CD4-positive, CD25-positive, alpha-beta regulatory T cell (primary cell): ENCODE results near the gene PMFBP1. TPM values are rescaled to one million over a fixed set of nuclear protein-coding genes. Genes with fewer than 3 reads are reported as not detected.

Experiments used
- ATAC-seq, 2 donors: fragments of 150-1000 bp; cut with Tn5 transposase; one replicate each; pipeline ENCODE4 v1.10.0; 2021; ENCODE audit warnings: low read depth in 2 of 2, moderate number of reproducible peaks in 2 of 2, moderate library complexity in 1 of 2
- DNase-seq, 3 donors: peaks; one replicate each; pipeline versions ENCODE4 v3.0.0 to v3.0.0-alpha.2; 2012 to 2022; ENCODE audit warnings: mixed read lengths in 1 of 3
- H3K27ac ChIP-seq: one replicate; pipeline ENCODE4 v1.7.0; 2013; ENCODE audit warnings: mild to moderate bottlenecking, low read length; ENCODE audit not compliant: insufficient read depth, poor library complexity, severe bottlenecking
- H3K27me3 ChIP-seq: one replicate; pipeline ENCODE4 v1.7.0; 2013; ENCODE audit warnings: low read length; ENCODE audit not compliant: control insufficient read depth, insufficient read depth
- H3K36me3 ChIP-seq: one replicate; pipeline ENCODE4 v1.7.0; 2013; ENCODE audit warnings: mild to moderate bottlenecking, low read length, moderate library complexity; ENCODE audit not compliant: control insufficient read depth, insufficient read depth
- H3K4me1 ChIP-seq: 2 replicates; pipeline ENCODE4 v1.7.0; 2013; ENCODE audit warnings: mild to moderate bottlenecking, low read length; ENCODE audit not compliant: insufficient read depth, control insufficient read depth, poor library complexity, severe bottlenecking
- H3K4me3 ChIP-seq: one replicate; pipeline ENCODE4 v1.7.0; 2013; ENCODE audit warnings: low read depth, mild to moderate bottlenecking, low read length, moderate library complexity
- H3K9me3 ChIP-seq, 2 experiments: 1 replicate in 1 of 2; 2 replicates in 1 of 2; pipeline ENCODE4 v1.7.0; 2013; ENCODE audit warnings: low read length in 2 of 2, mild to moderate bottlenecking in 1 of 2, moderate library complexity in 1 of 2; ENCODE audit not compliant: control insufficient read depth in 2 of 2
- H3K27ac Mint-ChIP-seq, 3 donors: one replicate each; pipeline ENCODE4 v1.8.0; 2020 to 2022; ENCODE audit warnings: mild to moderate bottlenecking in 3 of 3, mixed read lengths in 3 of 3, moderate library complexity in 2 of 3
- H3K27me3 Mint-ChIP-seq: one replicate; pipeline ENCODE4 v1.8.0; 2022; ENCODE audit warnings: mild to moderate bottlenecking, mixed read lengths
- H3K36me3 Mint-ChIP-seq: one replicate; pipeline ENCODE4 v1.8.0; 2020; ENCODE audit warnings: mixed read lengths
- H3K4me1 Mint-ChIP-seq, 4 donors: one replicate each; pipeline ENCODE4 v1.8.0; 2020 to 2022; ENCODE audit warnings: mixed read lengths in 4 of 4, mild to moderate bottlenecking in 1 of 4
- H3K4me3 Mint-ChIP-seq, 4 donors: one replicate each; pipeline ENCODE4 v1.8.0; 2020 to 2022; ENCODE audit warnings: mild to moderate bottlenecking in 4 of 4, mixed read lengths in 4 of 4, moderate library complexity in 3 of 4
- H3K9me3 Mint-ChIP-seq, 7 donors: one replicate each; pipeline ENCODE4 v1.8.0; 2020 to 2022; ENCODE audit warnings: mixed read lengths in 7 of 7, mild to moderate bottlenecking in 3 of 7, moderate library complexity in 2 of 7
- polyA plus RNA-seq, 4 donors: library from polyadenylated mRNA; unstranded; fragments of 300-500 nt; fragmentation: Illumina TruSeq; gene quantifications; one replicate each; pipeline ENCODE4 v1.2.3, GENCODE V29; 2021
- total RNA-seq: library from RNA; stranded (reverse); gene quantifications from one replicate; pipeline ENCODE4 v1.2.3, GENCODE V29; 2022

PMFBP1 gene
- total and polyA plus RNA-seq, 5 donors from 2014 or later = 2.0 TPM; not detected in 4

GRCh38 chr16:72198771-72199201, 26.8 kb upstream of the PMFBP1 start:
- Histone ChIP-seq H3K4me1 (no peaks in the 10 kb centered on the region), H3K36me3 (no peaks in the 10 kb centered on the region), H3K27ac (no peak overlapping the region), H3K9me3 (no peaks in the 10 kb centered on the region), H3K4me3 (no peak overlapping the region), H3K27me3 (no peaks in the 10 kb centered on the region)
- DNase-seq (no peak), ATAC-seq (no peak)
- Mint-ChIP-seq H3K9me3 (peaks cover 0 to 1% (median 0%) of the 10 kb centered on the region in 7 donors), H3K36me3 (no peaks in the 10 kb centered on the region), H3K4me1 (peaks cover 0 to 8% (median 7%) of the 10 kb centered on the region in 4 donors), H3K4me3 (no peak overlapping the region), H3K27me3 (peaks cover 6% of the 10 kb centered on the region), H3K27ac (no peak overlapping the region)

GRCh38 chr16:72198021-72198711, 26.2 kb upstream of the PMFBP1 start:
- Histone ChIP-seq H3K9me3 (no peaks in the 10 kb centered on the region), H3K36me3 (no peaks in the 10 kb centered on the region), H3K27me3 (no peaks in the 10 kb centered on the region), H3K4me3 (no peak overlapping the region), H3K4me1 (no peaks in the 10 kb centered on the region), H3K27ac (no peak overlapping the region)
- Mint-ChIP-seq H3K27me3 (peaks cover 6% of the 10 kb centered on the region), H3K4me3 (no peak overlapping the region), H3K27ac (no peak overlapping the region), H3K9me3 (peaks cover 0 to 1% (median 0%) of the 10 kb centered on the region in 7 donors), H3K36me3 (no peaks in the 10 kb centered on the region), H3K4me1 (peaks cover 0 to 2% (median under 1%) of the 10 kb centered on the region in 4 donors)
- DNase-seq (no peak), ATAC-seq (no peak)

GRCh38 chr16:72197545-72197944, 25.6 kb upstream of the PMFBP1 start:
- no peak overlapping the region for H3K27ac Mint-ChIP-seq
- H3K4me3 Mint-ChIP-seq = no peak overlapping the region
- DNase-seq (no peak), ATAC-seq (no peak)
- H3K9me3 Mint-ChIP-seq = peaks cover 0 to 1% (median 0%) of the 10 kb centered on the region in 7 donors
- Histone ChIP-seq H3K4me1 (no peaks in the 10 kb centered on the region), H3K27me3 (no peaks in the 10 kb centered on the region), H3K27ac (no peak overlapping the region), H3K9me3 (no peaks in the 10 kb centered on the region), H3K4me3 (no peak overlapping the region), H3K36me3 (no peaks in the 10 kb centered on the region)
- no peaks in the 10 kb centered on the region for H3K36me3 Mint-ChIP-seq
- peaks cover 6% of the 10 kb centered on the region for H3K27me3 Mint-ChIP-seq
- no peaks in the 10 kb centered on the region for H3K4me1 Mint-ChIP-seq

- no peaks in the 10 kb centered on the region for H3K9me3 ChIP-seq
- Mint-ChIP-seq H3K4me1 (no peaks in the 10 kb centered on the region), H3K27me3 (peaks cover 6% of the 10 kb centered on the region), H3K9me3 (peaks cover 0 to 1% (median 0%) of the 10 kb centered on the region in 7 donors), H3K27ac (no peak overlapping the region), H3K36me3 (no peaks in the 10 kb centered on the region), H3K4me3 (no peak overlapping the region)
- DNase-seq (no peak), ATAC-seq (no peak)
- H3K4me1 ChIP-seq = no peaks in the 10 kb centered on the region
- no peak overlapping the region for H3K27ac ChIP-seq
- H3K36me3 ChIP-seq = no peaks in the 10 kb centered on the region
- H3K4me3 ChIP-seq = no peak overlapping the region
- H3K27me3 ChIP-seq = no peaks in the 10 kb centered on the region
Observed at GRCh38 chr16:72195609-72196008, 23.7 kb upstream of the PMFBP1 start.

- no peaks in the 10 kb centered on the region for H3K4me1 ChIP-seq
- no peaks in the 10 kb centered on the region for H3K27me3 Mint-ChIP-seq
- ATAC-seq = no peak
Observed at GRCh38 chr16:72191551-72191950, 19.6 kb upstream of the PMFBP1 start.

GRCh38 chr16:72189865-72190371, 18.0 kb upstream of the PMFBP1 start:
- DNase-seq = no peak
- no peaks in the 10 kb centered on the region for H3K36me3 ChIP-seq
- H3K4me1 ChIP-seq = no peaks in the 10 kb centered on the region
- no peak overlapping the region for H3K27ac ChIP-seq
- Mint-ChIP-seq H3K27me3 (no peaks in the 10 kb centered on the region), H3K27ac (no peak overlapping the region), H3K36me3 (no peaks in the 10 kb centered on the region), H3K4me1 (no peaks in the 10 kb centered on the region), H3K9me3 (no peaks in the 10 kb centered on the region), H3K4me3 (no peak overlapping the region)
- no peaks in the 10 kb centered on the region for H3K27me3 ChIP-seq
- H3K4me3 ChIP-seq = no peak overlapping the region
- ATAC-seq = no peak
- H3K9me3 ChIP-seq = no peaks in the 10 kb centered on the region

More at GRCh38 chr16:72191551-72191950, 19.6 kb upstream of the PMFBP1 start:
- Mint-ChIP-seq H3K4me1 (no peaks in the 10 kb centered on the region), H3K9me3 (no peaks in the 10 kb centered on the region), H3K27ac (no peak overlapping the region), H3K4me3 (no peak overlapping the region), H3K36me3 (no peaks in the 10 kb centered on the region)
- H3K36me3 ChIP-seq = no peaks in the 10 kb centered on the region
- H3K27me3 ChIP-seq = no peaks in the 10 kb centered on the region
- H3K4me3 ChIP-seq = no peak overlapping the region
- H3K9me3 ChIP-seq = no peaks in the 10 kb centered on the region
- no peak overlapping the region for H3K27ac ChIP-seq
- DNase-seq = no peak

- H3K4me1 Mint-ChIP-seq = no peaks in the 10 kb centered on the region
- no peaks in the 10 kb centered on the region for H3K4me1 ChIP-seq
- ATAC-seq = no peak
- no peaks in the 10 kb centered on the region for H3K36me3 Mint-ChIP-seq
- H3K9me3 Mint-ChIP-seq = no peaks in the 10 kb centered on the region
- no peaks in the 10 kb centered on the region for H3K27me3 Mint-ChIP-seq
- H3K27ac Mint-ChIP-seq = no peak overlapping the region
- no peak overlapping the region for H3K27ac ChIP-seq
- no peak overlapping the region for H3K4me3 ChIP-seq
- no peak overlapping the region for H3K4me3 Mint-ChIP-seq
- DNase-seq = no peak
- H3K36me3 ChIP-seq = no peaks in the 10 kb centered on the region
- H3K27me3 ChIP-seq = no peaks in the 10 kb centered on the region
- H3K9me3 ChIP-seq = no peaks in the 10 kb centered on the region
Observed at GRCh38 chr16:72188541-72188940, 16.6 kb upstream of the PMFBP1 start.

GRCh38 chr16:72187551-72187950, 15.6 kb upstream of the PMFBP1 start:
- Histone ChIP-seq H3K27me3 (no peaks in the 10 kb centered on the region), H3K9me3 (no peaks in the 10 kb centered on the region), H3K4me3 (no peak overlapping the region), H3K4me1 (no peaks in the 10 kb centered on the region), H3K36me3 (no peaks in the 10 kb centered on the region), H3K27ac (no peak overlapping the region)
- Mint-ChIP-seq H3K4me3 (no peak overlapping the region), H3K27ac (no peak overlapping the region), H3K9me3 (no peaks in the 10 kb centered on the region), H3K27me3 (no peaks in the 10 kb centered on the region), H3K4me1 (no peaks in the 10 kb centered on the region), H3K36me3 (no peaks in the 10 kb centered on the region)
- ATAC-seq (no peak), DNase-seq (no peak)
